ENCODE results near the gene TAAR1. TPM values are rescaled to one million over a fixed set of nuclear protein-coding genes. Genes with fewer than 3 reads are reported as not detected.
"Not testable (repeated sequence)": the region's sequence is repeated elsewhere in the genome, so short reads cannot be mapped to it uniquely, and the experiment has no call there.

TAAR1 gene
- total and polyA plus RNA-seq, 5 experiments from 2014 or later = not detected

GRCh38 chr6:132611616-132612015 lies 47.4 kb downstream of the TAAR1 start:
- Mint-ChIP-seq H3K4me1 (peaks cover 0 to 20% (median 0%) of the 10 kb centered on the region in 4 donors), H3K9me3 (no peaks in the 10 kb centered on the region), H3K4me3 (no peak overlapping the region), H3K27ac (no peak overlapping the region), H3K36me3 (no peaks in the 10 kb centered on the region), H3K27me3 (peaks cover 0 to 5% (median 1%) of the 10 kb centered on the region in 5 donors)
- POLR2A ChIA-PET = no interaction called here
- ATAC-seq = no peak
- no peak for DNase-seq

DNA sequence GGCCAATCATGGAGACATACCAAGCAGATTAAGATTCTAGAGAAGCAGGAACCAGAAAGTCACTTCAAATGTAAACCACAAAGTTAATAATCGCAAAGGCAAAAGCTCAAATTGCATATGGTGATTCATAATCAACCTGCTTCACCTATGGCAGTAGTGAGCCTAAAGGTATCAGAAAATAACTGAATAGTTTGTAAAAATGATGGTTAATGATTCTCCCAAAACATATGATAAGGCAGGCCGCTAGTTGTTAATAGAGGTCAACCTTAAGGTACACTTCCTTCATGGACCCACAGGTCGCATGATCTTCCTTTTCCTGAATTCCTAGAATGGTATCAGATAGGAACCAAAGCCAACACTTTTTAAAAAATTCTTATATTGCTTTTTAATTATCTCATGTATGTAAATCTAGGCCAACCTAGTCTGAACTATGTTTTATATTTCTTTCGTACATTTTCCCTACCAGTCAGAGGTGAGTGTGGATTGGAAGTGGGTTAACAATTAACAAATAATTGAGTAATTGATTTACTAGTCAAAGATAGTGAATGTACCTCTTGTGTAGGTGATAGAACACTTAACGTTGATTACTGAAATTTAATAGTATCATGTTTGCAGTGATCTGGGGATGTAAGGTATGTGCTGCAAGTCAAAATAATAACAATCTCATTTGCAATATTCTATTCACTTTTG lies 51.3 kb downstream of the TAAR1 start:
- no peak overlapping the region for H3K4me3 Mint-ChIP-seq
- POLR2A ChIA-PET = no interaction called here
- H3K27ac Mint-ChIP-seq = no peak overlapping the region
- DNase-seq (no peak), ATAC-seq (no peak)
- no peaks in the 10 kb centered on the region for H3K36me3 Mint-ChIP-seq
- H3K27me3 Mint-ChIP-seq = peaks cover 4 to 18% (median 5%) of the 10 kb centered on the region in 5 donors
- H3K9me3 Mint-ChIP-seq = no peaks in the 10 kb centered on the region
- H3K4me1 Mint-ChIP-seq = peaks cover 0 to 5% (median 0%) of the 10 kb centered on the region in 4 donors

DNA sequence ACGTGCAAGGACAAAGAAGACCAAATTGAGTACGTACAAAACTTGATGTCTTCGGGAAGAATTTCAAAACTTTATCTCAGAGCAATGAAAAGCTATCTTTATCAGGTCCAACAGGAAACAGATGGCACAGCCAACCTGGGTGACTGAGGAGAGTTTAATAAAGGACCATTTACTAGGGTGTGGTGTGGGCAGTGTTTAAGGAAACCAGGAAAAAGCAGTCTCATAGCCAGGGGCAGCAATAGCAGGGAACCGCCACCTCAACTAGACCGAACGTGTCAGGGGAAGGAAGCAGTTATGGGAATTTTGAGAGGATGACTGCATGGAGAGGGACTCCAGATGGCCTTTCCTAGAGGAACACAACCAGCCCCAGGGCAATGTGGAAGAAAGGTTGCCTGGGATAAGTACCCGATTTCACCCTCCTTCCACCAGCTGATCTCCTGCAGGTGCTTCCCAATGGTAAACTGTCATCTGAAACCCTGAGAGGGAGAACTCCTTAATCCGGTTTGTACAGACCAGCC lies 54.3 kb downstream of the TAAR1 start:
- Mint-ChIP-seq H3K9me3 (no peaks in the 10 kb centered on the region), H3K27ac (no peak overlapping the region), H3K4me3 (no peak overlapping the region), H3K27me3 (peaks cover 4 to 27% (median 11%) of the 10 kb centered on the region in 5 donors), H3K36me3 (no peaks in the 10 kb centered on the region), H3K4me1 (no peaks in the 10 kb centered on the region)
- ATAC-seq (no peak), DNase-seq (no peak)
- POLR2A ChIA-PET = no interaction called here

GRCh38 chr6:132600900-132601299 lies 58.1 kb downstream of the TAAR1 start:
- H3K27ac Mint-ChIP-seq, H3K4me1 Mint-ChIP-seq, ATAC-seq, POLR2A ChIA-PET, H3K9me3 Mint-ChIP-seq, H3K36me3 Mint-ChIP-seq, H3K4me3 Mint-ChIP-seq, DNase-seq: not testable (repeated sequence)
- peaks cover 12 to 29% (median 22%) of the 10 kb centered on the region in 5 donors for H3K27me3 Mint-ChIP-seq

DNA sequence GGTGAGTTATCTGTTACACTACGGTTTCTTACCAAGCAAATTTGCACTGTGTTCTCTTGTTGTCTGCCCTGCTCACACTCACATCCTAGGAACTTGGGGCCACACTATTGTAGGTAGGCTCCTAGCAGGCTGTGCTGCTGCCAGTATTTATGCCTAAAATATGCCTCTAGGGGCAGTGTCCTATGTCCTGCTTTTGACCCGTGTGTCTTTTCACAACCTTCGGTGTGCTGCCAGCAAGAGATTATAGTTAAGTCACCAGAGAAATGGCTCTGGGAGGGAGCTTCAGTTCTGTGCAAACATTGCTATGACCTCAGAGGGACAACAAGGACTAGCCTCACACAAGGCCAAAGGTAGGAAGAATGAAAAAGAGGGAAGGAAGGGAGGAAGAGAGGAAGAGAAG lies 60.5 kb downstream of the TAAR1 start:
- peaks cover 10 to 24% (median 18%) of the 10 kb centered on the region in 5 donors for H3K27me3 Mint-ChIP-seq
- ATAC-seq = no peak
- POLR2A ChIA-PET = no interaction called here
- no peak overlapping the region for H3K4me3 Mint-ChIP-seq
- no peaks in the 10 kb centered on the region for H3K4me1 Mint-ChIP-seq
- H3K27ac Mint-ChIP-seq = no peak overlapping the region
- no peaks in the 10 kb centered on the region for H3K36me3 Mint-ChIP-seq
- no peaks in the 10 kb centered on the region for H3K9me3 Mint-ChIP-seq
- DNase-seq = no peak

GRCh38 chr6:132596201-132596600 lies 62.8 kb downstream of the TAAR1 start:
- no peak for DNase-seq
- no peaks in the 10 kb centered on the region for H3K4me1 Mint-ChIP-seq
- POLR2A ChIA-PET = no interaction called here
- H3K27ac Mint-ChIP-seq = no peak overlapping the region
- H3K4me3 Mint-ChIP-seq = no peak overlapping the region
- no peaks in the 10 kb centered on the region for H3K36me3 Mint-ChIP-seq
- H3K9me3 Mint-ChIP-seq = no peaks in the 10 kb centered on the region
- peaks cover 10 to 28% (median 22%) of the 10 kb centered on the region in 5 donors for H3K27me3 Mint-ChIP-seq
- no peak for ATAC-seq

Other genes with a start within 250 kb of the TAAR1 start
- 10 to 100 TPM; 28.0 to 29.2 TPM for gene STX7, start 146.1 kb downstream of the TAAR1 start, total RNA-seq
- 1 to 10 TPM; 2.9 to 9.6 (median 6.5) TPM for gene STX7, start 146.1 kb downstream of the TAAR1 start, polyA plus RNA-seq
- gene TAAR9, start 120.9 kb downstream of the TAAR1 start, total RNA-seq = not detected
- not detected for gene TAAR9, start 120.9 kb downstream of the TAAR1 start, polyA plus RNA-seq
- not detected for gene TAAR8, start 106.5 kb downstream of the TAAR1 start, total RNA-seq
- not detected for gene TAAR8, start 106.5 kb downstream of the TAAR1 start, polyA plus RNA-seq
- gene TAAR6, start 88.9 kb downstream of the TAAR1 start, total RNA-seq = not detected
- gene TAAR6, start 88.9 kb downstream of the TAAR1 start, polyA plus RNA-seq = not detected
- gene TAAR5, start 69.4 kb downstream of the TAAR1 start, total RNA-seq = not detected
- not detected for gene TAAR5, start 69.4 kb downstream of the TAAR1 start, polyA plus RNA-seq
- gene TAAR2, start 34.9 kb downstream of the TAAR1 start, total RNA-seq = not detected
- gene TAAR2, start 34.9 kb downstream of the TAAR1 start, polyA plus RNA-seq = not detected
- not detected for gene VNN1, start 54.9 kb upstream of the TAAR1 start, total RNA-seq
- not detected for gene VNN1, start 54.9 kb upstream of the TAAR1 start, polyA plus RNA-seq
- 10 to 100 TPM; 46.3 to 46.4 TPM for gene VNN2, start 98.7 kb upstream of the TAAR1 start, total RNA-seq
- 10 to 100 TPM; 42.7 to 52.0 (median 48.0) TPM for gene VNN2, start 98.7 kb upstream of the TAAR1 start, polyA plus RNA-seq
- 10 to 100 TPM; 18.1 to 19.3 TPM for gene SLC18B1, start 139.5 kb upstream of the TAAR1 start, total RNA-seq
- 10 to 100 TPM; 15.3 to 19.3 (median 16.9) TPM for gene SLC18B1, start 139.5 kb upstream of the TAAR1 start, polyA plus RNA-seq
- gene RPS12, start 155.4 kb upstream of the TAAR1 start, total RNA-seq = 1,000 to 10,000 TPM; 2,730 to 2,845 TPM
- gene RPS12, start 155.4 kb upstream of the TAAR1 start, polyA plus RNA-seq = 1,000 to 10,000 TPM; 3,456 to 3,652 (median 3,491) TPM

Data from naive thymus-derived CD8-positive, alpha-beta T cell (primary cell).